ENCODE measurements around the gene OTULINL. TPM values are rescaled to one million over a fixed set of nuclear protein-coding genes. Genes with fewer than 3 reads are reported as not detected.

OTULINL gene
- polyA plus RNA-seq, 1 of the 3 experiments (the other 2 are of a cell fraction) = 0.26 TPM

DNA sequence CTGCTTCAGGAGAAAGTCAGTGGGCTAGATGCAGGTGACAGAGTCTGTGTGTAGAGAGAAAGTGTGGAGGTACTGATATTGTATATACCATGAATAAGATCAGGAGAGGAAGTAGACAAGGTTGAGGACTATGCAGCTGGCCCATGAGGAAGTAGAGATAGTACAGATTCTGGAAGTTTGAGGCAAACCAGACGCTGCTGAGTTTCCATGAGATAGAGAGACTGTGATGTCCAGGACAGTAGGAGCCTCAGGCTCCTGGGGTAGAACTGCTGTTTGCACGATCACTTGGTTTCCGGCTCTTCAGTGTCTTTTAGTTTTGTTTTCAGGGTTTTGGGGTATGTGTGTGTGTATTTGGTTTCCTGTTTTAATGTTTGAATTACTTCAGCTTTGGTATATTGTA, 13.6 kb downstream of the OTULINL start (continued):
- TF ChIP-seq MXI1 (IDR thresholded peaks at IDR 0.05; ENCODE audit: low read depth, low read length) = peak; percentile 23; the same call in 1 of the 2 replicates
- peak; percentile 78 for TF ChIP-seq RCOR1 (IDR thresholded peaks at IDR 0.05; ENCODE audit: low read length)
- 0 out of 2 replicates have a peak, but pooled peaks have one; percentile 20 for TF ChIP-seq POLR2AphosphoS5 (IDR thresholded peaks at IDR 0.05; ENCODE audit: low read depth, low read length)

DNA sequence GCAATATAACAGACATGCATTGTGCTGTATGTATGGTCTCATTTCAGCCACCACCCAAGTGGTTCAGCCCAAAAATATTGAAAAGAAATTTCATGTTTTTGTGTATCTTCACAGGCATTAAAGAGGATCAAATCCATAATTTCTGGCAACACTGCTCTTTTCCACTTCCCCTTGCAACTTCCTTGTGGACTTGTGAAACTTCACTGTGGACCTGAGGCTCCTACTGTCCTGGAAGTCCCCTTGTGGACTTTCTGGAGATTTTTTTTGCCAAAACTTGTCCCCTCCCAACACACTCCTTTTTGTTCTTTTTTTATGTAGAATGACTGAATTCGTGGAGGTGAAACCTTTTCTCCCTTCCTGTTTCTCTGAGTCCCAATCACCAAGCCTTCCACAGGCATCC, 14.3 kb downstream of the OTULINL start:
- WGBS (ENCODE audit: low lambda C conversion rate) = 22% methylated on average over 1 of the region's 1 CpG
- Histone ChIP-seq H3K4me3 (ENCODE audit: low read depth in 2 of 2, low read length in 1 of 2) (no peak overlapping the region), H3K79me2 (ENCODE audit: insufficient read depth) (no peaks in the 10 kb centered on the region), H4K20me1 (ENCODE audit: insufficient read depth) (no peaks in the 10 kb centered on the region), H3K9me3 (no peaks in the 10 kb centered on the region), H3K9ac (no peak overlapping the region), H3K9me2 (no peaks in the 10 kb centered on the region), H3K36me3 (replicated peaks in 1 of 2; ENCODE audit: control insufficient read depth in 1 of 2, insufficient read depth in 2 of 2, low read length in 1 of 2) (no peaks in the 10 kb centered on the region), H3F3A (replicated peaks; ENCODE audit: insufficient read depth) (no peaks in the 10 kb centered on the region), H3K27ac (ENCODE audit: low read depth in 2 of 2, low read length in 1 of 2) (peak overlapping the region in 1 of 2 experiments; percentile 98; a peak in 2 of 4 replicates), H3K4me1 (ENCODE audit: control insufficient read depth in 1 of 2, insufficient read depth in 2 of 2, low read depth in 1 of 2, low read length in 1 of 2) (peaks cover 0 to 47% of the 10 kb centered on the region in 2 experiments; a peak in 2 of 4 replicates), H3K27me3 (ENCODE audit: insufficient read depth) (no peaks in the 10 kb centered on the region; the same call in 1 of the 2 replicates), H2AFZ (ENCODE audit: low read depth) (no peak overlapping the region), H3K4me2 (no peak overlapping the region)
- no peak for DNase-seq
- CTCF ChIA-PET = no interaction called here
- POLR2A ChIA-PET = no interaction called here
- no peak for TF ChIP-seq EP300 (IDR thresholded peaks at IDR 0.05; ENCODE audit: borderline replicate concordance in 1 of 2, low read depth in 1 of 2, low read length in 1 of 2)
- no peak for TF ChIP-seq RFX5 (IDR thresholded peaks at IDR 0.05; ENCODE audit: low read length)
- TF ChIP-seq JUND (IDR thresholded peaks at IDR 0.05) = no peak
- no peak for TF ChIP-seq ZBTB33 (IDR thresholded peaks at IDR 0.05; ENCODE audit: borderline replicate concordance, low read depth)
- TF ChIP-seq EZH2phosphoT487 (IDR thresholded peaks at IDR 0.05; ENCODE audit: borderline replicate concordance, low read depth) = no peak
- TF ChIP-seq MAX (IDR thresholded peaks at IDR 0.05; ENCODE audit: low read depth) = no peak
- no peak for TF ChIP-seq MXI1 (IDR thresholded peaks at IDR 0.05; ENCODE audit: low read depth, low read length)
- TF ChIP-seq SMC3 (IDR thresholded peaks at IDR 0.05; ENCODE audit: low read depth, low read length) = no peak
- no peak for TF ChIP-seq NFIC (IDR thresholded peaks at IDR 0.05; ENCODE audit: borderline replicate concordance)
- no peak for TF ChIP-seq CTCF (IDR thresholded peaks at IDR 0.05)
- TF ChIP-seq SIN3A (IDR thresholded peaks at IDR 0.05; ENCODE audit: borderline replicate concordance, low read depth, low read length) = no peak
- TF ChIP-seq RXRA (IDR thresholded peaks at IDR 0.05; ENCODE audit: borderline replicate concordance, low read depth) = no peak
- TF ChIP-seq FOSL2 (IDR thresholded peaks at IDR 0.05; ENCODE audit: borderline replicate concordance, low read depth) = no peak
- no peak for TF ChIP-seq MEF2A (IDR thresholded peaks at IDR 0.05; ENCODE audit: borderline replicate concordance, low read depth)
- no peak for TF ChIP-seq FOXJ3 (CRISPR knock-in tag; IDR thresholded peaks at IDR 0.05)
- TF ChIP-seq NRF1 (IDR thresholded peaks at IDR 0.05; ENCODE audit: low read depth, low read length) = no peak
- no peak for TF ChIP-seq TAF1 (IDR thresholded peaks at IDR 0.05; ENCODE audit: borderline replicate concordance, low read depth, low read length)
- no peak for TF ChIP-seq USF1 (IDR thresholded peaks at IDR 0.05; ENCODE audit: borderline replicate concordance, low read depth)
- TF ChIP-seq POLR2AphosphoS5 (IDR thresholded peaks at IDR 0.05; ENCODE audit: low read depth, low read length) = no peak
